Measurements from ENCODE around the gene AKT1S1. TPM values are rescaled to one million over a fixed set of nuclear protein-coding genes. Genes with fewer than 3 reads are reported as not detected.

Gene AKT1S1
- total RNA-seq, 1 experiment from 2014 or later, result 81.5 TPM

DNA sequence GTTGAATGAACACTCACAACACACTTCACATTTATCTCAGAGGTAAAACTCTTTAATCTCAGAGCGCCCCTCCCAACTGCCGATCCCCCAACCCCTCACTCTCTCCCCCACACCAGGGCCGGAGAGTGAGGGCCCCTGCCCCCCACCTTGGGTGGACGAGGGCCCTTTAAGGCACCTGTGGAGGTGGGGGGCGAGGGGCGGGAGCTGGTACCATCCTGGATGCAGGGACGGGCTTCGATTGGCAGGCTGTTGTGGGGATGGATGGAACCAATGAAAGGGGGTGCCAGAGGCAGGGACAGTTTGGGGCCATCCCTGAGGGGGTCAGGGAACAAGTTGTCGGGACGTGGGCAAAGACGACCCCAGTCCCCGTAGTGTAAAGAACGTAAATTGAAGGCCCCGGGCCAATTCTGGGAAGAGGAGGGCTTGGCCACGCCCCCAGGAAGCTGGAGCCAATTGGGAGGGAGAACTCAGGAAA, 8.1 kb downstream of the AKT1S1 start:
- no TSS peak for BruUV-seq (replicated peaks)
- intact Hi-C loops (cut with micrococcal nuclease; ENCODE audit: unreplicated experiment), result loop anchor here (5.0 kb wide), 1 partner anchor 102 kb away; the partner anchor contains the start of gene AP2A1
- no peaks in the 10 kb centered on the region for H3K9me3 ChIP-seq (ENCODE audit: low read depth, low read length, poor library complexity, severe bottlenecking)
- H3K27ac ChIP-seq (ENCODE audit: low read depth, low read length, poor library complexity, severe bottlenecking), result peak overlapping the region; percentile 90
- peaks cover 33% of the 10 kb centered on the region for H3K4me1 ChIP-seq (ENCODE audit: insufficient read depth, low read length, poor library complexity, severe bottlenecking)
- no peaks in the 10 kb centered on the region for H3K27me3 ChIP-seq (replicated peaks; ENCODE audit: insufficient read depth, low read depth, low read length, poor library complexity)
- H3K4me3 ChIP-seq (ENCODE audit: low read depth, low read length, poor library complexity, severe bottlenecking), result peak overlapping the region; percentile 52
- ChIA-PET CTCF (interaction anchor here (0.6 kb wide), 1 partner anchor 21 kb away, joined by 3 read pairs; no protein-coding TSS in a partner anchor), POLR2A (ENCODE audit: low non-redundant PET) (interaction anchor here (0.8 to 1.0 kb wide), 2 partner anchors 61 to 64 kb away, joined by 4 to 10 read pairs; partner anchors contain the start of genes ATF5 and NUP62)
- TF ChIP-seq EZH2 (IDR thresholded peaks at IDR 0.05; ENCODE audit: borderline replicate concordance, low read depth, low read length, poor library complexity, severe bottlenecking), result no peak
- TF ChIP-seq, protein P1, sequence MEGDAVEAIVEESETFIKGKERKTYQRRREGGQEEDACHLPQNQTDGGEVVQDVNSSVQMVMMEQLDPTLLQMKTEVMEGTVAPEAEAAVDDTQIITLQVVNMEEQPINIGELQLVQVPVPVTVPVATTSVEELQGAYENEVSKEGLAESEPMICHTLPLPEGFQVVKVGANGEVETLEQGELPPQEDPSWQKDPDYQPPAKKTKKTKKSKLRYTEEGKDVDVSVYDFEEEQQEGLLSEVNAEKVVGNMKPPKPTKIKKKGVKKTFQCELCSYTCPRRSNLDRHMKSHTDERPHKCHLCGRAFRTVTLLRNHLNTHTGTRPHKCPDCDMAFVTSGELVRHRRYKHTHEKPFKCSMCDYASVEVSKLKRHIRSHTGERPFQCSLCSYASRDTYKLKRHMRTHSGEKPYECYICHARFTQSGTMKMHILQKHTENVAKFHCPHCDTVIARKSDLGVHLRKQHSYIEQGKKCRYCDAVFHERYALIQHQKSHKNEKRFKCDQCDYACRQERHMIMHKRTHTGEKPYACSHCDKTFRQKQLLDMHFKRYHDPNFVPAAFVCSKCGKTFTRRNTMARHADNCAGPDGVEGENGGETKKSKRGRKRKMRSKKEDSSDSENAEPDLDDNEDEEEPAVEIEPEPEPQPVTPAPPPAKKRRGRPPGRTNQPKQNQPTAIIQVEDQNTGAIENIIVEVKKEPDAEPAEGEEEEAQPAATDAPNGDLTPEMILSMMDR (conservative IDR thresholded peaks at IDR 0.05; ENCODE audit: low read depth, low read length), result no peak
- H3K36me3 ChIP-seq (ENCODE audit: insufficient read depth, low read length, poor library complexity, severe bottlenecking), result peaks cover 18% of the 10 kb centered on the region
- no peak for DNase-seq (ENCODE audit: low spot score)

DNA sequence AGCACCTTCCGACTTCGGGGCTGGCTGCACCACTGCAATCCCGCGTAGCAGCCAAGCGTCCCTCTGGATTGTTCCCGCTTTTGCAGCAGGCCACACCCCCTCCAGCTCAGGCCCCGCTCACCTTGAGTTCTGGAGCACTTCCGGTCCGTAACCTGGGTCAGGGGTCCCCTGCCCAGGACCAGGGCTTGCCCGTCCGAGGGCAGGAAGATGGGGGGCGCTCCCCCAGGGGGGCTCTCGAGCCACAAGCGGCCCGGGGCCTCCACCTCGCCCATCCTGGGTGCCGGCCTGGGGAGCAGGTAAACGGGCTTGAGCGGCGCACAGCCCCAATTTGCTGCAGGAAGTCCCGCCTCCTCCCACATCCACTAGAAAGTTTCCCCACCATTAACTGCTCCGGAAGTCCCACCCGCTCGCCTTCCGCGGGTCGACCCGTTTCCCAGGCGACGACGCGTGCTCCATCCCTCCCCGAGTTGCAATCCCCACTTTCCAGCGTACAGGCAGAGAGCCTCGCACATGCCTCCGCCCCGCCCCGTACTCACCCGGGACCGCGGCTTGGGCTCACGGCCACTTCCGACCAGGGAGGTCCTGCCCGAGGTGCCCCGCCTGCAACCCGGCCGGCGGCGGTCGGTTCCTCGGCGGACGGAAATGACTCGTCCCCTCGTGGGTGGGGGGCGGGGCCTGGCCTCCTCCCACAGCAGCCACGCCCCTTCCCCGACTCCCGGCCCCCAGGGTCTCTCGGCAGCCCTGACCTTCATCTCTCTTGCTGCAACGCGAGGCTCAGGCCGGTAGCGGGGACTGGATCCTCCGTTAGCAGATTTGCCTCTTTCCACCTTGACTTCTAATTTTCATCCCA, 10.0 kb downstream of the AKT1S1 start, which contains the start of gene PNKP:
Gene PNKP, minus strand, starts transcription at position 644 of the 850 bp plus-strand sequence. Its CDS starts 372 bp downstream, at position 272.
- Histone ChIP-seq H3K27ac (ENCODE audit: low read depth, low read length, poor library complexity, severe bottlenecking) (peak within 1 kb of the TSS; percentile 90), H3K4me3 (ENCODE audit: low read depth, low read length, poor library complexity, severe bottlenecking) (peak within 1 kb of the TSS; percentile 92), H3K9me3 (ENCODE audit: low read depth, low read length, poor library complexity, severe bottlenecking) (no peaks in the 10 kb centered on the region), H3K36me3 (ENCODE audit: insufficient read depth, low read length, poor library complexity, severe bottlenecking) (peaks cover 33% of the 10 kb centered on the region), H3K4me1 (ENCODE audit: insufficient read depth, low read length, poor library complexity, severe bottlenecking) (peaks cover 33% of the 10 kb centered on the region), H3K27me3 (replicated peaks; ENCODE audit: insufficient read depth, low read depth, low read length, poor library complexity) (no peaks in the 10 kb centered on the region)
- no peak for TF ChIP-seq EZH2 (IDR thresholded peaks at IDR 0.05; ENCODE audit: borderline replicate concordance, low read depth, low read length, poor library complexity, severe bottlenecking)
- TF ChIP-seq, protein P1 (conservative IDR thresholded peaks at IDR 0.05; ENCODE audit: low read depth, low read length), result no peak
- ChIA-PET CTCF (interaction anchor here (0.8 kb wide), 2 partner anchors 13 to 15 kb away, joined by 3 read pairs; no protein-coding TSS in a partner anchor), POLR2A (ENCODE audit: low non-redundant PET) (interaction anchor here (0.6 kb wide), 2 partner anchors 269 to 674 kb away, joined by 5 read pairs; no protein-coding TSS in a partner anchor)
- intact Hi-C loops (cut with micrococcal nuclease; ENCODE audit: unreplicated experiment), result loop anchor here (5.0 kb wide), 1 partner anchor 100 kb away; the partner anchor contains the start of gene AP2A1
- DNase-seq (ENCODE audit: low spot score), result peak; percentile 96
- BruUV-seq (replicated peaks), result no TSS peak

DNA sequence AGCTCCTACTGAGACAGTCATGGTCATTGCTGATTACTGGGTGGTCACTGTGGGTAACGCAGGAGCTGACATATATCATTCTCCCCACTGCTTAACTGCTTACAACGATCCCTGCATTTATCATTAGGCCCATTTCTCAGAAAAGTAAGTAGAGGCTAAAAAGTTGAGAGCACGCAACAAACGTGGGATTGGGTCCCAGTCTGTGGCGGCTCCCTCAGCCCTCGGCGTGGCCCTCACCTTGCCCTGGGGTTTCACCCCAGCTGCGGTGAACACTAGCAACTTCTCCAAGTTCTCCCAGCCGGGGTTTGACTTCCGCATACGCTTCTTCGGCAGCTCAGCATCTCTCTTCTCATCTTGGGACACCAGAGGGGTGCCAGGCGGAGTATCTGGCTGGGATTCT, 12.3 kb downstream of the AKT1S1 start:
- H3K4me1 ChIP-seq (ENCODE audit: insufficient read depth, low read length, poor library complexity, severe bottlenecking), result peaks cover 31% of the 10 kb centered on the region
- H3K27ac ChIP-seq (ENCODE audit: low read depth, low read length, poor library complexity, severe bottlenecking), result no peak overlapping the region
- H3K4me3 ChIP-seq (ENCODE audit: low read depth, low read length, poor library complexity, severe bottlenecking), result no peak overlapping the region
- H3K9me3 ChIP-seq (ENCODE audit: low read depth, low read length, poor library complexity, severe bottlenecking), result no peaks in the 10 kb centered on the region
- no TSS peak for BruUV-seq (replicated peaks)
- no peaks in the 10 kb centered on the region for H3K27me3 ChIP-seq (replicated peaks; ENCODE audit: insufficient read depth, low read depth, low read length, poor library complexity)
- no peak for DNase-seq (ENCODE audit: low spot score)
- intact Hi-C loops (cut with micrococcal nuclease; ENCODE audit: unreplicated experiment), result loop anchor here (5.0 kb wide), 1 partner anchor 98 kb away; the partner anchor contains the start of gene AP2A1
- POLR2A ChIA-PET (ENCODE audit: low non-redundant PET), result interaction anchor here (0.7 kb wide), 3 partner anchors 11 to 369 kb away, joined by 3 to 17 read pairs (median 13); no protein-coding TSS in a partner anchor
- H3K36me3 ChIP-seq (ENCODE audit: insufficient read depth, low read length, poor library complexity, severe bottlenecking), result peaks cover 47% of the 10 kb centered on the region
- TF ChIP-seq, protein P1 (conservative IDR thresholded peaks at IDR 0.05; ENCODE audit: low read depth, low read length), result no peak
- TF ChIP-seq EZH2 (IDR thresholded peaks at IDR 0.05; ENCODE audit: borderline replicate concordance, low read depth, low read length, poor library complexity, severe bottlenecking), result no peak
- CTCF ChIA-PET, result interaction anchor here (0.7 kb wide), 1 partner anchor 11 kb away, joined by 10 read pairs; no protein-coding TSS in a partner anchor
